PC-9 (cell line): Measurements from ENCODE around the gene DOCK3. TPM values are rescaled to one million over a fixed set of nuclear protein-coding genes. Genes with fewer than 3 reads are reported as not detected.

ENCODE experiments used
- BruUV-seq: library from RNA; stranded (reverse); fragments of 400-500 nt; replicated peaks from 2 replicates; lab custom pipeline; 2021; lab: Mats Ljungman, UMichigan
- CTCF ChIA-PET: fragments of 300-600 bp; sonication (Branson Sonifier 250); formaldehyde crosslinking; loops from one replicate; lab custom pipeline; 2022; ENCODE audit warnings: antibody characterized with exemption; lab: Charles Lee
- POLR2A ChIA-PET: fragments of 300-600 bp; sonication (Branson Sonifier 250); formaldehyde crosslinking; loops from one replicate; lab custom pipeline; 2022; ENCODE audit warnings: antibody characterized with exemption; ENCODE audit not compliant: unreplicated experiment; lab: Charles Lee
- DNase-seq, 2 experiments: peaks; one replicate each; pipeline versions ENCODE4 v3.0.0 to v3.0.0-alpha.2; 2015 to 2022; ENCODE audit warnings: mixed read lengths in 1 of 2
- H2AFZ ChIP-seq: fragments of 200-600 bp; sonication (generic); 2 replicates; pipeline ENCODE4 v1.8.1; 2017; ENCODE audit warnings: antibody characterized with exemption
- H3F3A ChIP-seq: fragments of 200-600 bp; sonication (generic); 2 replicates; pipeline ENCODE4 v1.8.1; 2017; ENCODE audit warnings: antibody characterized with exemption, mild to moderate bottlenecking, low read depth; ENCODE audit not compliant: insufficient read depth
- H3K27ac ChIP-seq: fragments of 200-600 bp; sonication (generic); 2 replicates; pipeline ENCODE4 v1.6.1; 2016; ENCODE audit warnings: mixed run types
- H3K27me3 ChIP-seq: fragments of 200-600 bp; sonication (generic); 2 replicates; pipeline ENCODE4 v1.6.1; 2016; ENCODE audit warnings: low read depth, mixed run types; ENCODE audit not compliant: insufficient read depth
- H3K36me3 ChIP-seq: fragments of 200-600 bp; sonication (generic); 2 replicates; pipeline ENCODE4 v1.6.1; 2016; ENCODE audit warnings: low read depth, mixed run types
- H3K4me1 ChIP-seq: fragments of 200-600 bp; sonication (generic); replicated peaks from 2 replicates; pipeline ENCODE4 v1.6.1; 2016; ENCODE audit warnings: mixed run types; ENCODE audit not compliant: insufficient read depth
- H3K4me2 ChIP-seq: fragments of 200-600 bp; sonication (generic); 2 replicates; pipeline ENCODE4 v1.6.1; 2017; ENCODE audit warnings: mixed run types
- H3K4me3 ChIP-seq: fragments of 200-600 bp; sonication (generic); 2 replicates; pipeline ENCODE4 v1.6.1; 2016; ENCODE audit warnings: mixed run types
- H3K79me2 ChIP-seq: fragments of 200-600 bp; sonication (generic); 2 replicates; pipeline ENCODE4 v1.6.1; 2017; ENCODE audit warnings: low read depth, mixed run types
- H3K9me2 ChIP-seq: fragments of 200-600 bp; sonication (generic); 2 replicates; pipeline ENCODE4 v1.8.1; 2017; ENCODE audit warnings: mild to moderate bottlenecking; ENCODE audit not compliant: insufficient read depth
- H3K9me3 ChIP-seq: fragments of 200-600 bp; sonication (generic); 2 replicates; pipeline ENCODE4 v1.8.1; 2016; ENCODE audit warnings: low read depth; ENCODE audit not compliant: insufficient read depth
- H4K20me1 ChIP-seq: fragments of 200-600 bp; sonication (generic); 2 replicates; pipeline ENCODE4 v1.8.1; 2017; ENCODE audit not compliant: insufficient read depth
- EZH2 ChIP-seq: fragments of 200-600 bp; sonication (generic); IDR thresholded peaks from 2 replicates; pipeline ENCODE4 v1.8.0; 2017; ENCODE audit warnings: antibody characterized with exemption, low read depth
- intact Hi-C: fragments of 100-400 bp; cut with micrococcal nuclease; formaldehyde crosslinking; loops from one replicate; pipeline ENCODE4 v1.10.0; 2022; ENCODE audit not compliant: unreplicated experiment
- total RNA-seq: library from RNA; stranded (reverse); gene quantifications from 2 replicates; pipeline ENCODE4 v1.2.3, GENCODE V29; 2021
- TF ChIP-seq, protein P1 (sequence below): fragments of 200-600 bp; sonication (generic); conservative IDR thresholded peaks from 2 replicates; pipeline ENCODE4 v1.6.1; 2017; ENCODE audit warnings: mixed run types, antibody characterized with exemption, mild to moderate bottlenecking, moderate library complexity

The DOCK3 gene
- total RNA-seq, 1 experiment from 2014 or later: 16.9 TPM

GRCh38 chr3:51375571-51375970, 700.8 kb downstream of the DOCK3 start:
- H3K9me2 ChIP-seq: no peaks in the 10 kb centered on the region
- H3K4me3 ChIP-seq: no peak overlapping the region
- DNase-seq: peak in 1 of 2 experiments; percentile 18
- no TSS peak for BruUV-seq
- TF ChIP-seq EZH2: no peak
- TF ChIP-seq, protein P1, sequence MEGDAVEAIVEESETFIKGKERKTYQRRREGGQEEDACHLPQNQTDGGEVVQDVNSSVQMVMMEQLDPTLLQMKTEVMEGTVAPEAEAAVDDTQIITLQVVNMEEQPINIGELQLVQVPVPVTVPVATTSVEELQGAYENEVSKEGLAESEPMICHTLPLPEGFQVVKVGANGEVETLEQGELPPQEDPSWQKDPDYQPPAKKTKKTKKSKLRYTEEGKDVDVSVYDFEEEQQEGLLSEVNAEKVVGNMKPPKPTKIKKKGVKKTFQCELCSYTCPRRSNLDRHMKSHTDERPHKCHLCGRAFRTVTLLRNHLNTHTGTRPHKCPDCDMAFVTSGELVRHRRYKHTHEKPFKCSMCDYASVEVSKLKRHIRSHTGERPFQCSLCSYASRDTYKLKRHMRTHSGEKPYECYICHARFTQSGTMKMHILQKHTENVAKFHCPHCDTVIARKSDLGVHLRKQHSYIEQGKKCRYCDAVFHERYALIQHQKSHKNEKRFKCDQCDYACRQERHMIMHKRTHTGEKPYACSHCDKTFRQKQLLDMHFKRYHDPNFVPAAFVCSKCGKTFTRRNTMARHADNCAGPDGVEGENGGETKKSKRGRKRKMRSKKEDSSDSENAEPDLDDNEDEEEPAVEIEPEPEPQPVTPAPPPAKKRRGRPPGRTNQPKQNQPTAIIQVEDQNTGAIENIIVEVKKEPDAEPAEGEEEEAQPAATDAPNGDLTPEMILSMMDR: no peak
- CTCF ChIA-PET: no interaction called here
- no peaks in the 10 kb centered on the region for H4K20me1 ChIP-seq
- no peak overlapping the region for H3K27ac ChIP-seq
- no peaks in the 10 kb centered on the region for H3K4me1 ChIP-seq
- intact Hi-C loops: no loop called here
- H3K36me3 ChIP-seq: no peaks in the 10 kb centered on the region
- H3K9me3 ChIP-seq: no peaks in the 10 kb centered on the region
- no peaks in the 10 kb centered on the region for H3K27me3 ChIP-seq
- no peaks in the 10 kb centered on the region for H3K79me2 ChIP-seq
- POLR2A ChIA-PET: interaction anchor here (0.6 kb wide), 1 partner anchor 715 kb away, joined by 4 read pairs; no protein-coding TSS in a partner anchor
- no peak overlapping the region for H3K4me2 ChIP-seq
- no peaks in the 10 kb centered on the region for H3F3A ChIP-seq
- H2AFZ ChIP-seq: no peak overlapping the region

- no peak overlapping the region for H3K27ac ChIP-seq
- no peaks in the 10 kb centered on the region for H3K79me2 ChIP-seq
- H3F3A ChIP-seq: no peaks in the 10 kb centered on the region
- TF ChIP-seq, protein P1: no peak
- TF ChIP-seq EZH2: no peak
- peak in 1 of 2 experiments; percentile 20 for DNase-seq
- no peaks in the 10 kb centered on the region for H3K36me3 ChIP-seq
- no peaks in the 10 kb centered on the region for H3K27me3 ChIP-seq
- CTCF ChIA-PET: no interaction called here
- no peak overlapping the region for H2AFZ ChIP-seq
- H3K9me3 ChIP-seq: no peaks in the 10 kb centered on the region
- no TSS peak for BruUV-seq
- H4K20me1 ChIP-seq: no peaks in the 10 kb centered on the region
- intact Hi-C loops: no loop called here
- H3K4me2 ChIP-seq: no peak overlapping the region
- no peaks in the 10 kb centered on the region for H3K9me2 ChIP-seq
- H3K4me3 ChIP-seq: no peak overlapping the region
- POLR2A ChIA-PET: no interaction called here
- H3K4me1 ChIP-seq: no peaks in the 10 kb centered on the region
These were observed 703.3 kb downstream of the DOCK3 start for GRCh38 chr3:51378065-51378464.

GRCh38 chr3:51378726-51379125, 704.0 kb downstream of the DOCK3 start:
- H3K4me3 ChIP-seq: no peak overlapping the region
- H3K27me3 ChIP-seq: no peaks in the 10 kb centered on the region
- no peaks in the 10 kb centered on the region for H3K9me3 ChIP-seq
- ChIA-PET CTCF (interaction anchor here (0.5 kb wide), 1 partner anchor 703 kb away, joined by 3 read pairs; no protein-coding TSS in a partner anchor), POLR2A (no interaction called here)
- H3K4me1 ChIP-seq: 0 out of 2 replicates have a peak, but pooled peaks cover 4% of the 10 kb centered on the region
- H3K4me2 ChIP-seq: no peak overlapping the region
- H3K36me3 ChIP-seq: no peaks in the 10 kb centered on the region
- H3K27ac ChIP-seq: no peak overlapping the region
- H3K79me2 ChIP-seq: peaks cover 4% of the 10 kb centered on the region
- no peaks in the 10 kb centered on the region for H3F3A ChIP-seq
- TF ChIP-seq EZH2: no peak
- TF ChIP-seq, protein P1: no peak
- DNase-seq: no peak
- H3K9me2 ChIP-seq: no peaks in the 10 kb centered on the region
- no peaks in the 10 kb centered on the region for H4K20me1 ChIP-seq
- no TSS peak for BruUV-seq
- H2AFZ ChIP-seq: no peak overlapping the region
- intact Hi-C loops: no loop called here
